ENCODE measurements around the gene CRYGS.
"Not testable (repeated sequence)": the region's sequence is repeated elsewhere in the genome, so short reads cannot be mapped to it uniquely, and the experiment has no call there.

Gene CRYGS

DNA sequence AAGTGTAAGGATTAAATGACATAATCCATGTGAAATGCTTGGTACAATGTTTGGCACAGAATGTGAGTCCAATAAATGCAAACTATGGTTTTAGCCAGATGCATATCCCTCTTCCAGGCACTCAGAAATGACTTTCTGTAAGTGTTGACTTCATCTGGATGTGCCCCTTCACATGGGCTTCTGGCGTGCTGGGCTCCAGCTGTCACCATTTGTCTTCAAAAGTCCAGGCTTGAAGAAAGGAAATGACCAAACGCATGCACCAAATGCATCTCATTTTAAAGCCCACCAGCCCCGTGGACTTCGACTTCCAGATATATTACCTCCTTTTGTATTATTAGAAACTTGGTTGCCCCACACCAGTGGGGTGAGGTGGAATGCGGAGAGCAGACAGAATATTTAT is 23.7 kb downstream of the CRYGS start:
- DNase-seq (ENCODE audit: low read depth in 4 of 4, low spot score in 1 of 4): no peak

DNA sequence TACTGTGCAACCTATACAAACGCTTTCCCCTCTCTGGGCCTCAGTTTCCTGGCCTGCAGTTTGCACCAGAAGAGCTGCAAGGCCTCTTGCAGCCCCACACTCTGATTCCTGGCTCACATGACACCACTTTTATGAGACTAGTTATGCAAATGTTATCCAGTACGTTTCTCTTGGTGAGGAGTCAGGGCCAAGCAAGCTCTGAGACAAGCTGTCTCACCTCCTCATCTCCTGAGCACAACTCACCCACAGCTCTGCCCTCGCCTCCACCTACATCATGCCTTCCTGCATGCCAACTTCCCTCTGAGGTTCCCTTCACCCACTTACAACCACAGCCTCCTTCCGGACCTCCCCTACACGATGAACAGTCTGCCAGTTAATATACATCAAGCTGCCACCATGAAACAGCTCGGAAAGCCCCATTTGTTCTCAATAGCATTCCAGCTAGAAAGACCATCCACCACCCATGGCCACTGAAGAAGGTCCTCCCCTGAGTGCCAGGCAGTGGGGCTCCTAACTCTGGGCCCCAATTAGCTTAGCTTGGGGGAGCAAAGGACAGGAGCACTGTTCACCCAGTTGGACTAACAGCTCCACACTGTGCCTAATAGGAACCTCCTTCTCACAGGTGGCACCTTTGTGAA is 25.0 kb downstream of the CRYGS start:
- DNase-seq (ENCODE audit: low read depth in 4 of 4, low spot score in 1 of 4): peak in 2 of 4 experiments; percentile 52 to 54

DNA sequence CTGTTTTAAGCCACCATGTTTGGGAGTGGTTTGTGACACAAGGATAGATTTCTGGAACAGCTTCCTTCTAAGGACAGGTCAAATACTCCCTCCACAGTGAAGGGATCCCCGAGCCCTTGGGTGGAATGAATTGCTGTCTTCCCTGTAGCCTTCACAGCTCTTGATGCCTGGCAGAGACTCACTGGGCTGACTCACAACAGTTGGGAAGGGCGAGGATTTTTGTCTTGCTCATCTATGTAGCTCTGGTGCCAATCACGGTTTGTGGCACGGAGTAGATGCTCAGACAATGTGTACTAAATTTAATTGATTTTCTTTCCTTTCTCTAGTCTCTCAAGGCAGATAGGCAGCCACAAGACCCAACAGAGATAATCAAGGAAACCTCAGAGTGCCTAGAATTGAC is 27.0 kb downstream of the CRYGS start:
- no peak for DNase-seq (ENCODE audit: low read depth in 4 of 4, low spot score in 1 of 4)

DNA sequence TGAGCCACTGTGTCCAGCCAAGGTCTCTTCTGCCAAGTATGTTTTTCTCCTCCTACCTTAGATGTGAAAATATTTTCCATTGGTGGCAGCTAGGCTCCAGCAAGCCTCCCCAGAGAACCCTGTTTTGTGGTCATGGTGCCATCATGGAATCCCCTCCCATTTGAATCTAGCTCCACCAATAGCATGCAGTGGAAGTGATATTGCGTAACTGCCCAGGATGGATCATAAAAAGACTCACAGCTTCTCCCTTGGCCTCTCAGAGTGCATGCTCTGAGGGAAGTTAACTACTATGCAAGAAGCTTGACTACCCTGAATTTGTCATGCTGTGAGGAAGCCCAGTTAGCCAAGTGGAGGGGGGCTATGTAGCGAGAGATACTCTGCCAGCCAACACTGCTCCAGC is 27.5 kb downstream of the CRYGS start:
- DNase-seq (ENCODE audit: low read depth in 4 of 4, low spot score in 1 of 4): no peak

DNA sequence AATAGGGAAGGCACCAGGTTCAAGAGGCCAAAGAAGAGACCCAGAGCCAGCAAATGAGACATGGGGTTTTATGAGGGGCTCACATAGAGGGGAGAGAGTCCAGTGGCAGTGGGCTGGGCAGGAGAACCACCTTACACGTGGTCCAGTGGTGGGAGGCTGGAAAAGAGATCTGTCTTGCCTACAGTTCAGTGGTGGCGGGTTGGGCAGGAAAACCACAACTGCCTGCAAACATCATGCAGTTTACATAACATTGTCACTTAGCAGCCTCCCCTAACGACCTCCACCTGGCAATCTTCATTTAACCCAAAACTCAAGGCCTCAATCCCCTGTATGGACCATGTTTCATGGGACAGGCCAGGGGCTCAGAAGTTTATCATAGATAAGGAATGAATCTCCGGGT is 29.1 kb downstream of the CRYGS start:
- no peak for DNase-seq (ENCODE audit: low read depth in 4 of 4, low spot score in 1 of 4)

DNA sequence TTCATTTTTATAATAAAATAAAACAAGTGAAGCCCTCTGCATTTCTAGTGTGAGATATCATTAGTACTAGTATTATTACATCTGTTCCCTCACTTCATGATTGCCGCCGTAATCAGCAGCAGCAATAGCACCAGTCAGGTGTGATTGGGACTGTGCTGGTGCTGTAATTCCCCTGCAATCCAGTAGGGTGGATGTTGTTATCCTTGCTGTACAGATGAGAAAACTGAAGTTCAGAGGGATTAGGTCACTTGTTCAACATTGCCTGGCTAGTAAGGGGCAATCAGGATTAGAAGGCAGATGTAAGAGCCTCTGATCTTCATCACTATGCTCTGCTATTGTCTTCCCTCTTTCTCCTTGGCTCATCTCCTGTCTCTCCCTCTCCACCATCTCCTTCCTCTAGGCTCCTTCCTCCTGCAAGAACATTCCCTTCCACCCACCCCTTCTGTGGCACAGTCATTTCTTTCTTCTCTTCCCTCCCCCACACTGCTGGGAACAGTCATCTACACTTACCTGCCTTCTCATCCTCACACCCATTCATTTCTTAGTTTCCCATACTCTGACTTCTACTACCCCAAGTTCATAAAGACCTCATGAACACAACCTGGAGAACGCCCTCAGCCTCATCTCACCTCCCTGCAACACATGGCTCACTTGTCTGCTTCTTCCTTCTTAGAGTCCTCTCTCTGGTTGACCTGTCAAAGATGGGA is 29.7 kb downstream of the CRYGS start:
- DNase-seq (ENCODE audit: low read depth in 4 of 4, low spot score in 1 of 4): no peak

DNA sequence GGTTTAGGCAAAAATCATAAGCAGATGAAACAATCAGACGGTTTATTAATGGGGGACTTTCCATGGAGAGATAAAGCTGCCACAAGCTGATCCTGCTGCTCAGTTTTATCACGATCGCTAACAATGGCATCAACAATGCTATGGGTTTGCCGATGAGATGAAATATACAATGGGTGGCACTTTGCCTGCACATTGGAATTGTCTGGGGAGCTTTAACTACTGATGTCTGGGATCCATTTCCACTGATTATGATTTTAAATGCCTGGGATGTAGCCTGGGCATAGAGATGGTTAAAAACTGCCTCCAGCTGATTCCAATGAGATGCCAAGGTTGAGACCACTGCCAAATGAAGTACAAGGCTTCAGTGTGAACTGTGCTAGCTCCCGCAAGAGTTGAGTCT is 30.8 kb downstream of the CRYGS start:
- DNase-seq (ENCODE audit: low read depth in 4 of 4, low spot score in 1 of 4): no peak

DNA sequence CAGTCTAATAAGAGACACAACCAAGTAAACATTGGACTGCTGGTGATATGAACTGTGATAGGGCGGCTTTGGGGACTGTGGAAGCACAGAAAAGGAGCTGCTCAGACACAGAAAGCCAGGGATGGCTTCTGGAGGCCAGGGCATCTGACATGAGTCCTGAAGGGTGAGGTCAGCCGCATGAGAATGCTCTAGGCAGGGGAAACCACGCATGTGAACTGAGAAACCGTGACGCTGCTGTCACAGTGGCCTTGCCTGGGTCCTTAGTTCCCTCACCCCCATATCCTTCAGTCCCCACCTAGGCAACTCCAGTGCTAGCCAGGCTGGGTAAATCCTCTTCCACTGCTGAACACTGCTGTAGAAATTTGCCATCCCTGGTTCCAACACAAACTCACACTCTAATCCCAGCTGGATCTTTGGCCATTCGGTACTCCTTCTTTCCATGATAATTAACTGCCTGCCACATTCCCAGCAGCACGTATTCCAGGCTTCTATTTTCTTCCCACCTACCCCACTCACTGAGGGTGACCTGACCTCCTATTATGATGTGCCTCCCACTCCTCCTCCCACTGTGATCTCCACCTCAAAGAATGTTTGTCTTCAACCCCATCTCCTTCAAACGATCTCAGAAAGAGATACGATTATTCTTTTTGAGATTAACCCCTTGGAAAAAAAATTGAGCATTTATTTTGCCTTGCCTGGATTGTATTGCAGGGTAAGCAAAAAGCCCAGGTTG is 31.4 kb downstream of the CRYGS start:
- DNase-seq (ENCODE audit: low read depth in 4 of 4, low spot score in 1 of 4): no peak

DNA sequence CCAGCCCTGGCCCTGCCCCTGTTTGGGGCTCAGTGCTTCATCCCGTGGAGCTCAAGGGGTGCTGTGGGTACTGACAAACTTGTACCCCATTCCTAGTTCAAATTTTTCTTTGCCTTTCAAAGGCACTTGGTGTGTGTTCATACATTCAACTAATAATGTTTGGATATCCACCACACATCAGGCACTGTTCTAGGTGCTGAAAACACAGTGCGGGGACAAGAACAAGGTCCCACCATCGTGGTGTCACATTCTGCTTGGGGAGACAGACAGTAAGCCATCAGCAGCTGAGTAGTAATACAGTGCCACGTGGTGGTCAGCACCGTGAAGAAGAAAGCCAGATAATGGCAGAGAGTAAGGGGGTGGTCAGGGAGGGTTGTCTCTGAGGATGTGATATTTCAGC is 32.5 kb downstream of the CRYGS start:
- no peak for DNase-seq (ENCODE audit: low read depth in 4 of 4, low spot score in 1 of 4)

DNA sequence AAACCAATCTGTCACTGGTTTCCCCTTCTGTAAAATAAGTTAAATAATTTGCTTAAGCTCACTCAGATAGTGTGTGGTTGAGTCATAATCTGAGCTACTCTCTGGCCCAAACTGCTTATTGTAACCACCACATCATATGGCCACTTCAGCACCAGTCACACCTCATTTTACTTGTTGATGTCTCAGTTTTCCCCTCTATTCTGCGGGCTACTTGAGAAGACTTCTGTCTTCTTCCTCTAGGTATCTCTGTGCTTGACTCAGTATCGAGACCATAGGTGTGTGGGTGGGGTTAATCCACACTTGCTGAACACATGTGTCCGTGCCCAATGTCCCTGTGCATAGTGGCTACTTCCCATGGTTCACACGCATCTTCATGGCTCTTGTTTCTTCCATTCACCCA is 32.9 kb downstream of the CRYGS start:
- DNase-seq (ENCODE audit: low read depth in 4 of 4, low spot score in 1 of 4): no peak

DNA sequence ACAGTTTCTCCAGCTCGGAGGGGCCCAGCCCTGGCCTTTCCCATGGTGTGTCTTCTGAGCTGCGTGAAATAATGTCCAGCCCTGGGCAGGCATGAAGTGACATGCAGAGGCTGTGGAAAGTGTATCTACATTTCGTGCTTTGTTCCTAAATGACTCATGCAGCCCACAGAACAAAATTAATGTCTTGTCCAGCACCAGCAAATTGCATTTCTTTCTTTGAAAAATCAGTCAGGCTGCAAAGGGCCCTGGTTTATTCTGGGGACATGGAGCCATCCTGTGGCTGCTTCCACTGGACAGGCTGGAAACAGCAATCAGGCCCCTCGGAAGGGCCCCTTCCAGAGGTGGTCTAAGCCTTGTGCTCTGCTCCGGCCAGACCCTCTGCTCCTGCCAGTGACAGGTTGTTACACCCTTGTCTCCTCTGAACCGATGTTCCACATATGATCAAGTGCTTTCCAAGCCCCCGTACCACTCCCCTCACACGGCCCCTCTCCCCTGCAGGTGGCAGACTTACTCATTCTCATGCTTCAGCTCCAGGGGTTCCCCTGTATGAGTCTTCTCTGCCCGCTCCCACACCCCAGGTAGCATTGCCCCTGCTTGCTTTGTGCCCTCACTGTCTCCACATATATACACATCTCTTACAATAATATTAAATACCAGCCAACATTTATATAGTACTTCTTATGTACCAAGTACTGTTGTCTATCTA is 33.7 kb downstream of the CRYGS start:
- DNase-seq (ENCODE audit: low read depth in 4 of 4, low spot score in 1 of 4): no peak

DNA sequence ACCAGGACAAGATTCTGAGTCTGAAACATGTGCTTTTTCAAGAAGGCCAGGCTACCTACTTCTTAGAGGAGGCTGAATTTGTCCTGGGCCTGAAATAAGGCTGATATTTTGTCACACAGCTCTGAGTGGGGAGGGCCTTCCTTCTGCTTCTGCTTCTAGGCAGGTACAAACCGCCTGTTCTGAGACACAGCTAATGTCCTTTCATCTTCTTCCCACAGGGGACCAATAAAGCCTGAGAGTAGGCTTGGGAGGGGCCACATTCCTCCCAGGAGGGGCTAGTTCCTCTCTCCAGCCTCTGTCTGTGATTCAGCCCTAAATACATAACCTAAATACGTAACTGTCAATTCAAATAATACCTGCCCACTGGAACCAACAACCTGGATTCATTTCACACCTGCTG is 34.8 kb downstream of the CRYGS start:
- no peak for DNase-seq (ENCODE audit: low read depth in 4 of 4, low spot score in 1 of 4)

DNA sequence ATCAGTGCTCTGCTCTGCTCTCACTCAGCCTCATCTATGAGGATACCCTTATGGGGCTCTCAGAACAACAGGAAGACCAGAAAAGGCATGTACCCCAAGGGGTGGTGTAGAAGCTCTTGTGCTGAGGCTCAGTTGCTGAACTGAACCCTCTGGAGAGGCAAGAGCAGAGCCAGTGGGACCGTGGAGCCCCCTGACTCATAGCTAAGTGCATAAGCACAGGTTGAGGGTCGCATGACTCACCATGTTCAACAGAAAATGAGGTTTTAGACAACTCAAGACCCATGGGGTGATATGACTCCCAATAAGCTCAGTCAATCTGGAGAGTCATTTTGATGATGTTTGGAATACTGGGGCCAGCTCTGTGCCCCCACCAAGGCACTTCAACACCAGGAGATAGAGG is 37.3 kb downstream of the CRYGS start:
- peak in 1 of 4 experiments; percentile 32 for DNase-seq (ENCODE audit: low read depth in 4 of 4, low spot score in 1 of 4)

DNA sequence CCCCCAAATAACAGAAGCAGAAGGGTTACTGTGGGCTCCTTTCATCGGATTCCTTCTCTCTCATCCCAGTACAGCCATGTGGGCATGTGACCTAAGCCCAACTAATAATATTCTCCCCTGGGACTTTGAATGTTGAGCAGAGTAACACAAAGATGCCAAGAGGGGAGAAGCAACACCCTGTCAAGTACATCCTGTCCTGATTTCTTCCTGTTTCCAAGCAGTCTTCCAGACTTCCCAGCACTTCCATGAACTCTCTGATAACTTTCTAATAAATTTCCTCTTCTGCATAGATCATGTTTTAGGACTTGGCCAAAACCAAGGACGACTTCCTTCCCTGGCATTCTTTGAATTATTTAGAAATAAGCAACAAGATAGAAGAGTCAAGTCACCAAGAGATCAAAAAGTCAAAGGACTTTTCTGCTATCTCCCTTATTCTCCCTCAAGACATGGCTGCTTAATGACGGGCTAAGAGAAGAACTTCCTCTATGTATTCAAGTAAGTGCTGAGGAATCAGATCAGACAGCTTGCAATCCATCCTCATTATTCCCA is 37.9 kb downstream of the CRYGS start:
- no peak for DNase-seq (ENCODE audit: low read depth in 4 of 4, low spot score in 1 of 4)

DNA sequence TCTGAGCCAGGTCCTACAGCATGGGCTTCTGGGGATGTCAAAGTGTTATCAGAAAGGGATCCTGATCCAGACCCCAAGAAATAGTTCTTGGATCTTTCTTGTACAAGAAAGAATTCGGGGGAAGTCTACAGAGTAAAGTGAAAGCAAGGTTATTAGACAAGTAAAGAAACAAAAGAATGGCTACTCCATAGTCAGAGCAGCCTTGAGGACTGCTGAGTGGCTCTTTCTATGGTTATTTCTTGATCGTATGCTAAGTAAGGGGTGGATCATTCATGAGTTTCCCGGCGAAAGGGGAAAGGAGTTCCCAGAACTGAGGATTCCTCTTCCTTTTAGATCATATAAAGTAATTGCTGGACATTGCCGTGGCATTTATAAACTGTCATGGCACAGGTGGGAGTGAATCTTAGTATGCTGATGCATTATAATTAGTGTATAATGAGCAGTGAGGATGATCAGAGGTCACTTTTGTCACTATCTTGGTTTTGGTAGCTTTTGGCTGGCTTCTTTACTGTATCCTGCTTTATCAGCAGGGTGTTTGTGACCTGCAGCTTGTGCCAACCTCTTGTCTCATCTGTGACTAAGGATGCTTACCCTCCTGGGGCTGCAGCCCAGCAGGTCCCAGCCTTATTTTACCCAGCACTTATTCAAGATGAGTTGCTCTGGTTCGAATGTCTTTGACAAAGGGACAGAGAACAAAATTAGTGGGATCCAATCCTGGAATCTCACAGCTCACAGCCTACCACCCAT is 41.0 kb downstream of the CRYGS start:
- DNase-seq (ENCODE audit: low read depth in 4 of 4, low spot score in 1 of 4): no peak

DNA sequence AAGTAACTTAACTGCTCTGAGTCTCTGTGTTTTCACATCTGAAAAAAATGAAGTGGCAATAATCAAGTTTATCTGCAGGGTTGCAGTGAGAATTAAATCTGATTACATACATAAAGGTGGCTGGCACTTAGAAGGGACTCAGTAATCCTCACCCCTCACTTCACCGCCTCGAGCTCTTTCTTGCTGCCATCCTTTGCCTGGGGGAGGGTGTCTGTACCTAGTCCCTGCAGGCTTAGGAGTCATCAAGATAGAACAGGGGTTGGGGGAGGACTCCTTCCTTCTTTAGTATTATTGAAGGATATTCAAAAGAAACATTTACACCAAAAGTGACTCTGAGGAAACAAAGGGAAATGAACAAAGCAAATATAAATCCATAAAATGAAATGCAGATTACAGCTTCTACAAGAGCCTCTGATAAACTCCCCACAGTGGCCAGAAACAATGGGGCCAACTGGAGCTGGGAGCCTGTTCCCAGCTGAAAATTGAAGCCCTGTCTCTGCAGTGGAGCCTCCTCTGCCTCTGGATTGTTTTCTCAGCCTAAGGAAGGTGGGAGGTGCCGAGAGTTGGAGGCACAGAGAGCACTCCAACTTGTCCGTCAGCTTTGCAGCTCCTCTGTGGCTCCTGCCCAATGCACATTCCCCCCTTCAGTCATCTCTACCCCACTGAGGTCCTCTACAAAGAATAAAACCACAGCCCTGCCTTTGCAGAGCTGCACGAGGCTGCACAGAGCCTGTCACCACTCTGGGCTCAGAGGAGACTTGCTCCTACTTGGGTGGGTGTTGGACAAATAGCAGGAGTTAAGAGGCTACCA is 41.8 kb downstream of the CRYGS start:
- no peak for DNase-seq (ENCODE audit: low read depth in 4 of 4, low spot score in 1 of 4)

DNA sequence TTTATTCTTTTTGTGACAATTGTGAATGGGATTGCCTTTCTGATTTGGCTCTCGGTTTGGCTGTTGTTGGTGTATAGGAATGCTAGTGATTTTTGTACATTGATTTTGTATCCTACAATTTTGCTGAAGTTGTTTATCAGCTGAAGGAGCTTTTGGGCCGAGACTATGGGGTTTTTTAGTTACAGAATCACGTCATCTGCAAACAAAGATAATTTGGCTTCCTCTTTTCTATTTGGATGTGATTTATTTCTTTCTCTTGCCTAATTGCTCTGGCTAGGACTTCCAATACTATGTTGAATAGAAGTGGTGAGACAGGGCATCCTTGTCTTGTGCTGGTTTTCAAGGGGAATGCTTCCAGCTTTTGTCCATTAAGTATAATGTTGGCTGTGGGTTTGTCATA is 44.2 kb downstream of the CRYGS start:
- not testable (repeated sequence) for DNase-seq (ENCODE audit: low read depth in 4 of 4, low spot score in 1 of 4)

DNA sequence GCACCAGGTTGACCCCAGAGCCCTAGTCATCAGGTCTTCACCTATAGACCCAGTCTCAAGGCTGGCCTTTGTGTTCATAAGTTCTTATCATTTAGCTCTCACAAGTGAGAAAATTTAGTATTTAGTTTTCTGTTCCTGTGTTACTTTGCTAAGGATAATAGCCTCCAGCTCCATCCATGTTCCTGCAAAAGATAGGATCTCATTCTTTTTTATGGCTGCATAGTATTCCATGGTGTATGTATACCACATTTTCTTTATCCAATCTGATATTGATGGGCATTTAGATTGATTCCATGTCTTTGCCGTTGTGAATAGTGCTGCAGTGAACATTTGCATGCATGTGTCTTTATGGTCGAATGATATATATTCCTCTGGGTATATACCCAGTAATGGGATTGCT is 46.2 kb downstream of the CRYGS start:
- DNase-seq (ENCODE audit: low read depth in 4 of 4, low spot score in 1 of 4): not testable (repeated sequence)

DNA sequence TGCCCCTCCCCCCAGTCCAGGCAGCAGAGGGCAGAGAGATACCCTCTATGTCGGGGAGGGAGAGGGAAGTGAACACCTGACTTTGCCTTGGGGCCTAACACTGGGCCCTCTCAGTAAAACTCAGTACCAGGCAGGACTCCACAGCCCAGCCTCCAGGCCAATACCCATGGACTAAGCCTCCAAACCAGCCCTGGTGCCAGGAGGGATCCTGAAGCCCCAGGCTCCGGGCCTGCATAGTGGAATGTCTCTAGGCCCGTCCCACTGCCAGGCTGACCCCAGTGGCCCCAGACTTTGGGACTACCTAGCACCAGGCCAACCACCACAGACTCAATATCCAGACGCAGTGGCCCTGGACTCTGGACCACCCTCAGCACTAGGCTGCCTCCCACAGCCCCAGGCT is 46.6 kb downstream of the CRYGS start:
- DNase-seq (ENCODE audit: low read depth in 4 of 4, low spot score in 1 of 4): no peak

DNA sequence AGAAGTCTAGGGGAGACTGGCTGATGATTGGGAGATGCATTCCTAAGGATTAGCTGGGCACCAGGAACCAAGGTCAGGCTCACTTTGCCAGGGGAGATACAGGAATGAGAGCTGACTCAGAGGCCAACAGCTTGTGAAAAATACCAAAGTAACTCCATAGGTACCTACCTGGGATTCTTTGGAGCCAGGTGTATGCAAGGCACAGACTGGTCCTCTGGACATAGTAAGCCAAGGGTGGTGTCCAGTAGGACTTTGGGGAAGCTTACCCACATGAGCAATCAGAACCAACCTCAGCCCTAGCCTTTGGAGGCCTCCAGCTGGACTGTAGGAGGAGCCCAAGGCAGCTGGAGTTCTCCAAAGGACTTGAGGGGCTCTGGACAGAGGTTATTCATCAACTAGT is 47.5 kb downstream of the CRYGS start:
- DNase-seq (ENCODE audit: low read depth in 4 of 4, low spot score in 1 of 4): no peak

Data from stimulated activated CD4-positive, alpha-beta T cell treated with anti-CD3 and anti-CD28 coated beads, Interleukin-1b, Interleukin-23, amount 100 ng/mL, for 24 hours (primary cell).